GM12878 (cell line): ENCODE results near the gene AKAP12. TPM values are rescaled to one million over a fixed set of nuclear protein-coding genes. Genes with fewer than 3 reads are reported as not detected.

Experiments
- ATAC-seq: fragments of 200-7000 bp; cut with Tn5 transposase; 3 replicates; pipeline ENCODE4 v1.9.1; 2020; ENCODE audit warnings: mild to moderate bottlenecking, moderate library complexity
- BruUV-seq: library from RNA; stranded (reverse); fragments of 400-500 nt; replicated peaks from 2 replicates; lab custom pipeline; 2021; lab: Mats Ljungman, UMichigan
- CTCF ChIA-PET: fragments of 300-600 bp; sonication (Branson Sonifier 250); formaldehyde crosslinking; extraction: SDS; loops from one replicate; lab custom pipeline; 2021; ENCODE audit warnings: inconsistent platforms; lab: Yijun Ruan, JAX
- POLR2A ChIA-PET: fragments of 350-600 bp; formaldehyde crosslinking; extraction: SDS; loops from one replicate; lab custom pipeline; 2021; ENCODE audit warnings: inconsistent platforms; lab: Charles Lee
- RAD21 ChIA-PET: fragments of 300-600 bp; sonication (Branson Sonifier 250); formaldehyde crosslinking; loops from one replicate; lab custom pipeline; 2023; ENCODE audit warnings: antibody characterized with exemption; ENCODE audit not compliant: unreplicated experiment; lab: Charles Lee
- SMC1A ChIA-PET: fragments of 300-600 bp; sonication (Branson Sonifier 250); formaldehyde crosslinking; loops from one replicate; lab custom pipeline; 2023; ENCODE audit not compliant: unreplicated experiment, uncharacterized antibody; lab: Charles Lee
- DNase-seq: peaks from one replicate; pipeline ENCODE4 v3.0.0-alpha.2; 2011; ENCODE audit warnings: low read depth, low spot score
- FAIRE-seq: peaks from 3 replicates; lab custom pipeline; 2011; peaks lifted over from hg19 to GRCh38; lab: Jason Lieb, UNC
- H2AFZ ChIP-seq: 2 replicates; pipeline ENCODE4 v1.6.0; 2011; ENCODE audit warnings: low read depth, low read length, control low read depth; ENCODE audit not compliant: control insufficient read depth
- H3K27ac ChIP-seq: 2 replicates; pipeline ENCODE4 v1.5.1; 2011; ENCODE audit warnings: control low read depth; ENCODE audit not compliant: control insufficient read depth, insufficient read depth
- H3K27me3 ChIP-seq, 2 experiments: replicated peaks in 1 of 2; 2 replicates each; pipeline versions ENCODE4 v1.6.0 to v1.6.1; 2011; ENCODE audit warnings: low read length in 1 of 2; ENCODE audit not compliant: control insufficient read depth in 2 of 2, insufficient read depth in 2 of 2
- H3K36me3 ChIP-seq, 2 experiments: 2 replicates each; pipeline ENCODE4 v1.5.1; 2011; ENCODE audit warnings: low read length in 1 of 2; ENCODE audit not compliant: control insufficient read depth in 2 of 2, insufficient read depth in 2 of 2
- H3K4me1 ChIP-seq: 2 replicates; pipeline ENCODE4 v1.6.1; 2011; ENCODE audit warnings: mild to moderate bottlenecking, low read length, moderate library complexity, mixed read lengths; ENCODE audit not compliant: control insufficient read depth, insufficient read depth
- H3K4me2 ChIP-seq: 2 replicates; pipeline ENCODE4 v1.6.0; 2011; ENCODE audit warnings: control low read depth; ENCODE audit not compliant: control insufficient read depth, insufficient read depth
- H3K4me3 ChIP-seq: fragments of 200-600 bp; sonication (generic); 2 replicates; pipeline ENCODE4 v1.5.1; 2016
- H3K79me2 ChIP-seq: 2 replicates; pipeline ENCODE4 v1.6.0; 2011; ENCODE audit warnings: low read length; ENCODE audit not compliant: control insufficient read depth, insufficient read depth
- H3K9ac ChIP-seq: 2 replicates; pipeline ENCODE4 v1.8.0; 2011; ENCODE audit warnings: low read length, control low read depth, mixed read lengths; ENCODE audit not compliant: control insufficient read depth, insufficient read depth
- H3K9me3 ChIP-seq: replicated peaks from 3 replicates; pipeline ENCODE4 v1.5.1; 2011; ENCODE audit warnings: mild to moderate bottlenecking, low read length; ENCODE audit not compliant: control insufficient read depth, insufficient read depth
- H4K20me1 ChIP-seq: 2 replicates; pipeline ENCODE4 v1.6.0; 2011; ENCODE audit not compliant: control insufficient read depth, insufficient read depth
- BCL11A ChIP-seq: IDR thresholded peaks from 2 replicates; pipeline ENCODE4 v1.6.1; 2011; ENCODE audit warnings: low read depth, low read length
- BMI1 ChIP-seq: fragments of 450-650 bp; IDR thresholded peaks from 2 replicates; pipeline ENCODE4 v1.6.1; 2016; ENCODE audit warnings: mild to moderate bottlenecking, moderate library complexity, borderline replicate concordance
- CREM ChIP-seq: IDR thresholded peaks from 2 replicates; pipeline ENCODE4 v1.6.1; 2014; ENCODE audit warnings: antibody characterized with exemption, low read depth
- EGR1 ChIP-seq, 2 experiments: IDR thresholded peaks; 1 replicate in 1 of 2; 2 replicates in 1 of 2; pipeline ENCODE4 v1.6.1; 2011 to 2012; ENCODE audit warnings: low read depth in 2 of 2, low read length in 2 of 2, borderline replicate concordance in 1 of 2, mild to moderate bottlenecking in 1 of 2, moderate library complexity in 1 of 2
- GATAD2B ChIP-seq: fragments of 450-650 bp; conservative IDR thresholded peaks from 2 replicates; pipeline ENCODE4 v1.6.1; 2017; ENCODE audit warnings: low read depth, mild to moderate bottlenecking, moderate library complexity
- HDGF ChIP-seq: fragments of 450-650 bp; IDR thresholded peaks from 2 replicates; pipeline ENCODE4 v1.6.1; 2016; ENCODE audit warnings: antibody characterized with exemption
- KAT2A ChIP-seq: conservative IDR thresholded peaks from 2 replicates; pipeline ENCODE4 v1.6.1; 2011; ENCODE audit warnings: low read depth, low read length; ENCODE audit not compliant: control insufficient read depth
- MTA3 ChIP-seq: IDR thresholded peaks from 2 replicates; pipeline ENCODE4 v1.6.1; 2012; ENCODE audit warnings: low read length, inconsistent platforms, borderline replicate concordance
- MYC ChIP-seq: IDR thresholded peaks from 2 replicates; pipeline ENCODE4 v1.6.1; 2011; ENCODE audit warnings: mild to moderate bottlenecking, low read length, moderate library complexity, inconsistent platforms; ENCODE audit not compliant: insufficient read depth, insufficient replicate concordance, insufficient read length, severe bottlenecking
- SREBF1 ChIP-seq: IDR thresholded peaks from 2 replicates; pipeline ENCODE4 v1.6.1; 2012; ENCODE audit warnings: mild to moderate bottlenecking, low read length
- TCF7 ChIP-seq: IDR thresholded peaks from 2 replicates; pipeline ENCODE4 v1.6.1; 2014; ENCODE audit warnings: antibody characterized with exemption, borderline replicate concordance
- WGBS: methylation state at CpG from one replicate; pipeline ENCODE4 v1.1.6; 2016; ENCODE audit warnings: low lambda C conversion rate; ENCODE audit not compliant: insufficient replicate concordance, insufficient coverage; ENCODE audit errors: missing lambda C conversion rate; 5-methylcytosine and 5-hydroxymethylcytosine counted together
- in situ Hi-C: fragments of 300-500 bp; cut with MboI; formaldehyde crosslinking; loops from 9 replicates; pipeline ENCODE4 v1.14.3; 2018; ENCODE audit warnings: mixed read lengths
- intact Hi-C: fragments of 100-400 bp; cut with micrococcal nuclease; formaldehyde crosslinking; loops from one replicate; pipeline ENCODE4 v1.14.2; 2022; ENCODE audit not compliant: unreplicated experiment
- polyA plus RNA-seq, 11 experiments: library from polyadenylated mRNA; depleted of rRNA in 4 of 11; unstranded in 6 of 11; stranded (reverse) in 5 of 11; fragments of >200 nt; fragmentation: Nextera tagmentation in 4 of 11; fragmentation: Illumina TruSeq in 1 of 11; extraction: Ambion mirVana in 4 of 11; extraction: Trizol in 1 of 11; gene quantifications; 1 replicate in 1 of 11; 2 replicates in 10 of 11; pipeline versions ENCODE4 v1.2.1 to v1.2.3, GENCODE V29; 2011 to 2016; ENCODE audit warnings: inconsistent platforms in 2 of 11, missing spikeins in 2 of 11, low read depth in 1 of 11
- total RNA-seq, 4 experiments: library from RNA; depleted of rRNA in 3 of 4; stranded (reverse); fragments of >200 nt in 3 of 4; fragmentation: Illumina TruSeq in 1 of 4; extraction: Trizol in 1 of 4; gene quantifications; 2 replicates each; pipeline versions ENCODE4 v1.2.1 to v1.2.3, GENCODE V29; 2013 to 2021
- TF ChIP-seq, protein P1 (sequence below): fragments of 450-650 bp; IDR thresholded peaks from 2 replicates; pipeline ENCODE4 v1.6.1; 2017; ENCODE audit warnings: antibody characterized with exemption, mild to moderate bottlenecking, moderate library complexity
- TF ChIP-seq, protein P2 (sequence below): IDR thresholded peaks from 2 replicates; pipeline ENCODE4 v1.6.1; 2011; ENCODE audit warnings: borderline replicate concordance, low read depth, mild to moderate bottlenecking, moderate library complexity, mixed read lengths, low read length; ENCODE audit not compliant: insufficient read depth; ENCODE audit errors: extremely low read length
- TF ChIP-seq, protein P3 (sequence below): IDR thresholded peaks from 2 replicates; pipeline ENCODE4 v1.6.1; 2011; ENCODE audit warnings: low read depth, low read length, improper control_type of control experiment, borderline replicate concordance

Gene AKAP12
- total and polyA plus RNA-seq, 10 of the 15 experiments (the other 5 are each of a cell fraction or from before 2014, with no cell fraction given), result under 0.01 to 0.72 (median 0.06) TPM; not detected in 4

GRCh38 chr6:151286214-151286613 is 46.4 kb downstream of the AKAP12 start:
- TF ChIP-seq, protein P1, sequence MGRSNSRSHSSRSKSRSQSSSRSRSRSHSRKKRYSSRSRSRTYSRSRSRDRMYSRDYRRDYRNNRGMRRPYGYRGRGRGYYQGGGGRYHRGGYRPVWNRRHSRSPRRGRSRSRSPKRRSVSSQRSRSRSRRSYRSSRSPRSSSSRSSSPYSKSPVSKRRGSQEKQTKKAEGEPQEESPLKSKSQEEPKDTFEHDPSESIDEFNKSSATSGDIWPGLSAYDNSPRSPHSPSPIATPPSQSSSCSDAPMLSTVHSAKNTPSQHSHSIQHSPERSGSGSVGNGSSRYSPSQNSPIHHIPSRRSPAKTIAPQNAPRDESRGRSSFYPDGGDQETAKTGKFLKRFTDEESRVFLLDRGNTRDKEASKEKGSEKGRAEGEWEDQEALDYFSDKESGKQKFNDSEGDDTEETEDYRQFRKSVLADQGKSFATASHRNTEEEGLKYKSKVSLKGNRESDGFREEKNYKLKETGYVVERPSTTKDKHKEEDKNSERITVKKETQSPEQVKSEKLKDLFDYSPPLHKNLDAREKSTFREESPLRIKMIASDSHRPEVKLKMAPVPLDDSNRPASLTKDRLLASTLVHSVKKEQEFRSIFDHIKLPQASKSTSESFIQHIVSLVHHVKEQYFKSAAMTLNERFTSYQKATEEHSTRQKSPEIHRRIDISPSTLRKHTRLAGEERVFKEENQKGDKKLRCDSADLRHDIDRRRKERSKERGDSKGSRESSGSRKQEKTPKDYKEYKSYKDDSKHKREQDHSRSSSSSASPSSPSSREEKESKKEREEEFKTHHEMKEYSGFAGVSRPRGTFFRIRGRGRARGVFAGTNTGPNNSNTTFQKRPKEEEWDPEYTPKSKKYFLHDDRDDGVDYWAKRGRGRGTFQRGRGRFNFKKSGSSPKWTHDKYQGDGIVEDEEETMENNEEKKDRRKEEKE, result no peak
- no peak for TF ChIP-seq GATAD2B
- no peak for TF ChIP-seq MYC
- TF ChIP-seq, protein P2, sequence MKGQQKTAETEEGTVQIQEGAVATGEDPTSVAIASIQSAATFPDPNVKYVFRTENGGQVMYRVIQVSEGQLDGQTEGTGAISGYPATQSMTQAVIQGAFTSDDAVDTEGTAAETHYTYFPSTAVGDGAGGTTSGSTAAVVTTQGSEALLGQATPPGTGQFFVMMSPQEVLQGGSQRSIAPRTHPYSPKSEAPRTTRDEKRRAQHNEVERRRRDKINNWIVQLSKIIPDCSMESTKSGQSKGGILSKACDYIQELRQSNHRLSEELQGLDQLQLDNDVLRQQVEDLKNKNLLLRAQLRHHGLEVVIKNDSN, result no peak
- TF ChIP-seq, protein P3, sequence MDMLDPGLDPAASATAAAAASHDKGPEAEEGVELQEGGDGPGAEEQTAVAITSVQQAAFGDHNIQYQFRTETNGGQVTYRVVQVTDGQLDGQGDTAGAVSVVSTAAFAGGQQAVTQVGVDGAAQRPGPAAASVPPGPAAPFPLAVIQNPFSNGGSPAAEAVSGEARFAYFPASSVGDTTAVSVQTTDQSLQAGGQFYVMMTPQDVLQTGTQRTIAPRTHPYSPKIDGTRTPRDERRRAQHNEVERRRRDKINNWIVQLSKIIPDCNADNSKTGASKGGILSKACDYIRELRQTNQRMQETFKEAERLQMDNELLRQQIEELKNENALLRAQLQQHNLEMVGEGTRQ, result no peak
- no peak for TF ChIP-seq BMI1
- no peak for TF ChIP-seq KAT2A
- TF ChIP-seq EGR1 (IDR thresholded peaks at IDR 0.05; ENCODE audit: borderline replicate concordance in 1 of 2, low read depth in 2 of 2, low read length in 2 of 2), result no peak
- no peak for TF ChIP-seq CREM
- TF ChIP-seq MTA3, result no peak
- TF ChIP-seq HDGF, result no peak
- no peak for TF ChIP-seq SREBF1
- no peak for TF ChIP-seq TCF7
- no peak for TF ChIP-seq BCL11A
- TF ChIP-seq, all 136 proteins: peak for 0
- Histone ChIP-seq H3K4me2 (no peak overlapping the region), H3K9ac (no peak overlapping the region), H3K79me2 (no peaks in the 10 kb centered on the region), H3K4me3 (no peak overlapping the region), H3K9me3 (no peaks in the 10 kb centered on the region; the same call in 2 of the 3 replicates), H3K27me3 (peaks cover 0 to 2% of the 10 kb centered on the region in 2 experiments; a peak in 2 of 4 replicates), H3K27ac (no peak overlapping the region), H4K20me1 (no peaks in the 10 kb centered on the region; the same call in 1 of the 2 replicates), H3K4me1 (peaks cover 6% of the 10 kb centered on the region; the same call in 1 of the 2 replicates), H2AFZ (no peak overlapping the region), H3K36me3 (no peaks in the 10 kb centered on the region)
- intact Hi-C loops (no loop called here), in situ Hi-C loops (no loop called here)
- DNase-seq (no peak), ATAC-seq (no peak), FAIRE-seq (no peak)
- ChIA-PET POLR2A (interaction anchor here (0.6 kb wide), 1 partner anchor 132 kb away, joined by 6 read pairs; no protein-coding TSS in a partner anchor), CTCF (no interaction called here), SMC1A (no interaction called here), RAD21 (no interaction called here)
- no TSS peak for BruUV-seq
- 76% methylated on average over 7 of the region's 7 CpGs for WGBS
